Anterior cingulate cortex (tissue), 58 donors: Measurements from ENCODE around the gene FKBP5.
"Not testable (repeated sequence)": the region's sequence is repeated elsewhere in the genome, so short reads cannot be mapped to it uniquely, and the experiment has no call there.

ENCODE experiments used
- DNase-seq, 58 donors: peaks; one replicate each; lab custom pipeline; 2025; lab: John Stamatoyannopoulos, UW

Gene FKBP5

DNA sequence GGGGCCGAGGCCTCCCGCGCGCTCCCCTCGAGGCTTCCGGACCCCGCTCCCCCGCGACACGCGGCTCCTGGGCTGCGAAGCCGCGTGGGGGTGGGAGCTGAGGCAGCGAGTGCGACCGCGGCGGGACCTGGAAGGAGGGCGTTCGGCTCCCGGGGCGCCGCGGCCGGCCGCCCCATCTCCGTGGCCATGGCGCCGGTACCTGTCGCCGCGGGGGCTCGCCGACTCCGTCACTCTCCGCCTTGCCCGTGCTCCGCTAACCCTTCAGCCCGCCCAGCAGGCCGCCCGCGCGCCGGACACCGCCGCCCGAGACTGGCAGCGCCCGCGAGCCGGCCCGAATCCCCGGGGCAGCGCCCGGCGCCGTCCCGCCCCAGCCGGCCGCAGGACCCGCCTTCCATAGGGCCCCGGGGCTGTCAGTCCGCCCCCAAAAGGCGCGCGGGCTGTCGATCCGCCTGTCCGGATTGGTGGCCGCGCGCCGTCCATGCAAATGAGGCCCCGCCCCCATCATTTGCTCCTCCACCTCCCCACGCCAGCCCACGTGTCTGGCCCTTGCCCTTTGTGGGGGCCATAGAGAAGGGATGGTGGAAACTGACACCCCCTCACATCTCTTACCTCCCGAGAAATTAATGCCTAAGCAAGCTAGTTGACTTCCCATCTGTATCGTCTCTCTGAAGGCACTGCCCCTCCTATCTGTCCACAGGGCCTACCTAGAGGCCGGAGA is at the start of gene FKBP5:
FKBP5 (minus strand) TSS at position 311 of the 718 bp plus-strand sequence. CDS start 46,091 bp downstream, outside the sequence.
- peak in 57 of 58 donors; percentile 21 to 95 (median 85) for DNase-seq

DNA sequence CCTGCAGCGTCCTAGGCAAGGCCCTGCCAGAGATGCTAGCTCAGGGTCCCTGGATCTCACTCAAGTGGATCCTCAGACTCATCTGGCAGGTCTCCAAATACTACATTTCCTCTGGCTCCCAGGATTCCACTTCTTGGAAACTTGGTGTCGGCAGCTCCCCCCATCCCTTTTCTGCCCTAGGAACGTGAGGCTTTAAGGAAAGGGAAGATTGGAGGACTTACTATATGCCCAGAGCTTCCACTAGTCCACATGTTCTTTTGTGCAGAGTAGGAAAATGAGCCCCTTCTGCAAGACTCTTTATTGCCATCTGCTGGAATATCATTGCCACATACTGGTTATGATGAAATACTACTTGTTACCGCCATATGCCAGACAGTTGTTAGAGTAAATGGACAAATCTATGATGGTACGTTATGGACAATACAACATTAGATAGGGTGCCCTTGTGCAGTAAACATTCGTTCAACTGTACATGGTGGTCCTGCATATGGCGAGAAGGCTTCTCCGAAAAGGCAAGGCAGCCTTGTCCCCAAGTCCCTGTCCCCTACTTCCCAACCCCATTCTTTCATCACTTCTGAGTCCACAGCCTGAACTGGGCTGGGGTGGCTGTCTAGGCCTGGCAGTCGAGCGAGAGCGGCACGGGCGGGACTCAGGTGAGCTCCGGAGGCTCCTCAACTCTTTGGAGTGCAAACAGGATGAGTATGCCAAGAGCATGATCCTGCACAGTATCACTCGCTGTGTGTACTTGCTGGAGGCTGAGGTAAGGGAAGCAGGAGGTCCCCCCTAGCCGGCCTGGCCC is 48.9 kb upstream of the FKBP5 start:
- DNase-seq = peak in 8 of 58 donors; percentile 7 to 83 (median 12)

DNA sequence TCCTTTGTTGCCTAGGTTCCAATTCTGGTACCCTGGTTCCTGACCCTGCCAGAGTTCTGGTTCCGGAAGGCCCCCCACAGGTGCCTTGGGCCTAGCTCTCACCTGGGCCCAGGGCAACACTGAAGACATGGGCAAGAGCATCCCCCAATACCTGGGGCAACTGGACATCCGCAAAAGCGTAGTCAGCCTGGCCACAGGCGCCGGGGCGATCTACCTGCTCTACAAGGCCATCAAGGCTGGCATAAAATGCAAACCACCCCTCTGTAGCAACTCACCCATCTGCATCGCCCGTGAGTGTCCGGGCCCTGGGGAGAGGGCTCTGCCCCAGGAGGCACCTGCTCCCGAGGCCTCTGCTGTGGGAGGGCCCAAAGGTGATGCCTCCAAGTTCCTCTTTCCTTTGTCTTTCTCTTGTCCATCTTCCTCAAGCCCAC is 48.3 kb upstream of the FKBP5 start, which contains the start of gene ARMC12:
ARMC12 (plus strand) TSS at position 51 of the 431 bp plus-strand sequence; CDS start at position 128, 77 bp downstream.
- DNase-seq = no peak

DNA sequence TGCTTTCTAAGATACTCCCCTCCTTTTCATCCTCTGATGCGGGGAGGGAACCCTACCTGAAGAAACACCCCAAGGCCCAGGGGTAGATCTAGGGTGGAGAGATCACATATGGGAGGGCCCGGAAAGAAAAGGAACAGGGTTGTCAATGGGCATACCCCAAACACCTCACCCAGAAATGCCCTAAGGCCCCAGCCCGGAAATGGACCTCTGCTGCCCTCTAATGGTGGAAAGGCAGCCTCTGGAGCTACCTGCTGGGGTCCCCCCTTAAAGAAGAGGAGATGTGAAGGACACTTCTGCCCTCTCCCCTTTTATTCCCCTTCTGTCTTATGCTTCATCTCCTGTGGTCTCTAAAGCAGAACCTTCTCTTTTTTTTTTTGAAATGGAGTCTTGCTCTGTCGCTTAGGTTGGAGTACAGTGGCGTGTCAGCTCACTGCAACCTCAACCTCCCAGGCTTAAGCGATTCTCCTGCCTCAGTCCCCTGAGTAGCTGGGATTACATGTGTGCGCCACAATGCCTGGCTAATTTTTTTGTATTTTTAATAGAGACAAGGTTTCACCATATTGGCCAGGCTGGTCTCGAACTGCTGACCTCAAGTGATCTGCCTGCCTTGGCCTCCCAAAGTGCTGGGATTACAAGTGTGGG is 47.7 kb upstream of the FKBP5 start:
- DNase-seq = peak in 51 of 58 donors; percentile 15 to 80 (median 50)

DNA sequence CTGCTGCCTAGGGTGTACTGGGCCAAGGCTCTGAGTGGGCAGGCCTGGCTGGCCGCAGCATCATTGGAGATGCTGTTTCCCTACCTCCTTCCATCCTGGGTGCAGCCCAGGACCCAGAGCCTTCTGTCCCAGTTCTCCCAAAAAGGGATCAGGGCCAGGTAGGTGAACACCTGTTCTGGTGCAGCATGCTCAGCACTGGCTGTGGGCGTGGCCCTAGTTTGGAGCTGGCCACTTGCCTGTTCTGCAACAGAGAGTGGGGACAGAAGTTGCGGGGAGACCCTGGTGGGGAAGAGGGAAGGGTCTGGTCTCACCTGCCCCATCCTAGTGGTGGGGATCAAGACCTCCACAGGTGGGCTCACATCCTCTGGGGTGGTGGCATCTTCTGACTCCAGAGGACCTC is 46.7 kb upstream of the FKBP5 start:
- no peak for DNase-seq

DNA sequence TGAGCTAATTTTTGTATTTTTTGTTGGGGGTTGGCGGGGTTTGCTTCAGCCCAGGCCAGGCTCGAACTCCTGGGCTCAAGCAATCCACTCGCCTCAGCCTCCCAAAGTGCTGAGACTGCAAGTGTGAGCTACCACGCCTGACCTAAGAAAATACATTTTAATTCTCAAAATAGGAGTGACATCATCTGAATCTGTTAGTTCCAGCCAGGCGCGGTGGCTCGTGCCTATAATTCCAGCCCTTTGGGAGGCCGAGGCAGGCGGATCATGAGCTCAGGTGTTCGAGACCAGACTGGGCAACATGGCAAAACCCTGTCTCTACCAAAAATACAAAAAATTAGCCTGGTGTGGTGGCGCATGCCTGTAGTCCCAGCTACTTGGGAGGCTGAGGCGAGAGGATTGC is 45.6 kb upstream of the FKBP5 start:
- DNase-seq = not testable (repeated sequence)

DNA sequence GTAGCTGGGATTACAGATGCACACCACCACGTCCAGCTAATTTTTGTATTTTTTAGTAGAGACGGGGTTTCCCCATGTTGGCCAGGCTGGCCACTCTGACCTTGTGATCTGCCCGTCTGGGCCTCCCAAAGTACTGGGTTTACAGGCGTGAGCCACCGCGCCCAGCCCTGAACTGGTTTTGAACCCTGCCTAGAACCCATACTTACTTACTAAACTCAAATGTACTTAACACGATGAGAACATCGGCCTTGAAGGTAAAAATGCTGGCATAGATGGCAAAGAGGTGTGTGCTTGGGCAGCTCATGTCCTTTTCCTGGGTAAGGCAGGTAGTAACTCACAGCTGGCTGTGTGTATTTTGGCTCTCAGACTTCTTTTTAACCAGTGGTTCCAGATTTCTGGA is 44.9 kb upstream of the FKBP5 start:
- DNase-seq = no peak

DNA sequence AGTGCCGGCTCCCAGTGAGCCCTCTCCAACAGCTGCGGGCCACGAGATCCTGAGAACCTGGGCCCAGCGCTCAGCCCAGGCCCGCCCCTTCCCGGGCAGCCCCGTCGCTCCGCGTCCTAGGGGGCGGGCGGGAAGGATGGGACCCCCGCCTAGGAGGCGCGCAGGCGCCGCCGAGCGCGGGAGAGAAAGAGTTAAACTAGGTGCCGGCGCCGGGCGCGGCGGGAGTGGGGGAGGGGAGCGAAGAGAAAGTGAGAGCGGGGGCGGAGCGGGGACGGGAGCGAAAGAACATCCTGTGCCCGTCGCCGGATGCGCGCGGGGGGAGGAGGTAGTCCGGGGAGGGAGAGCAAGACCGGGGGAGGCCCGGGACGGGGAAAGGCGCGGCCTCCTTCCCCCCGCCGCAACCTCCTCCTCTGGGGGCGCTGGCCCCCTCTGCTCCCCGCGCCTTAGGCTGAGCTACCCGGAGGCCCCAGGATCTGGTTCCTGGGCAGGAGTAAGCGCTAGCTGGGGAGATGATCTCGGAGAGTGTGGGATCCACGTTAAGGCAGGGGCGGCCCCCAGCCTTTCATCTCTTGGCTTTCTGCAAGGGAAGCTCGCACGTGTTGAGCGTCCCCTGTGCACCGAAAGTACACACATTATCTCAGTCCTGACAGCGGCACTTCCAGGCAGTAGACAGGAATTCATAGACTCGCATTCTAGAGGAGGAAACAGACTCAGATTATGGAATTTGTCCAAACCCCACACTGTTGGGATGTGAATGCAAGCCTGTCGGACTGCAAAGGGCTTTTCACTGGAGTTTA is 43.2 kb upstream of the FKBP5 start:
- peak in 57 of 58 donors; percentile 46 to 94 (median 83) for DNase-seq

DNA sequence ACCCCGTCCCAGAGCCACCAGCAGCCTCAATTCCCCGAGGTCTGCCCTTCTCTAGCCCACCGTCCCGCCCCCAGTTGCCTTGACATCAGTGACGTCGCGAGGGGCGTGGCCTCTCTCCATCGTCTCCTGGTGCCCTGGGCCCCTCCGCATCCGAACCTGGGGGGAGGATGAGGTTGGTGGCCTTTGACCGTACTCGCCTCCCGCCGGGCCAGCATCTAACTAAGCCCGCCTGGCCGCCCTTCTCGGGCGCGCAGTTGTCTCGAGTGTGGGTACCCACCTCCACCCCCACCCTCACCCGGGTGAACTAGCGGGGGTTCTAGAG is 42.7 kb upstream of the FKBP5 start:
- peak; percentile 46 to 98 (median 88) for DNase-seq

DNA sequence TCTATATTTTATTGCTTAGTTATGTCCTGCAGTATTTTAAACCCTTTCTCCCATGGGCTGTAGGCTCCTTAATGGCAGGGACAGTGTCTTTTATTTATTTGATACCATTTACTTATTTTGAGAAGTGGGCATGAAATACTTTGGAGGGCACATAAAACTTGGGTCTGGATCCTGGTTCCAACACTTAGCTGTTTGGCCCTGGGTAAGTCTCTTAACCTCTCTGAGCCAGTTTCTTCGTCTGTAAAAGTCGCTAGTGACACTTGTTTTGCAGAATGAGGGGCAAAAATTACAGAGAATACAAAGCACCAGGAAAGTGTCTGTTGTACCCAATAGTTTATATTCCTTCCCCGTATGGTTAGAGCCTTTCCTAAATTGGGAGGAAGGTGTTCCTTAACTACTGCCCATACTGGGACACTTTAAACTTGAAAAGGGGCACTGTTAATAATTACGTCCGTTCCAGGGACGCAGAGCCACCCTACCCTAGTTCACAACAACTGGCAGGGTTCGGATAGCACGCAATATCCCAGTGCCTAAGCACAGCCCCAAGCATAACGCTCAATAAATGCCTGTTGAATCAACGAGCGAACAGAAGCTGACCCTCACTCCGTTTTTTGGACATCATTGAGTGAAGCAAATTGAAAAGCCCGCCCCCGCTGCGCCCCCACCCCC is 42.2 kb upstream of the FKBP5 start:
- no peak for DNase-seq

DNA sequence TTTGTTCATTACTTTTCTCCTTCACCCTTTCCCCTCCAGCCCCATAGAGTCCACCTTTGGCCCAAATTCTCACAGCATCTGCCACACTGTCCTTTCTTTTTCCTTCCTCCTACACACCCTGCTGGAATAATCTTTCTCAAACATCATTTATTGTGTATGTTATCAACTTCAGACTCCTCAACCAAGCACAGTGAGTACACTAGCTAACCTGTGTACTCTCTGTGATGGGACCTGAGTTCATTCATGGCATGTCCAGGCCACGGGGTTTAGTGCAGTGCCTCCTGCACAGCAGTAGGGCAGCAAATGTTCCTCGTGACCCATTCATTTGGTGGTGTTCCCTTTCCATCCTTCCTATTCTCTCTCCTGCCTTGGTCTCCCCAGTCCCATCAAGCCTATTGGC is 41.0 kb upstream of the FKBP5 start:
- peak in 1 of 58 donors; percentile 25 for DNase-seq

DNA sequence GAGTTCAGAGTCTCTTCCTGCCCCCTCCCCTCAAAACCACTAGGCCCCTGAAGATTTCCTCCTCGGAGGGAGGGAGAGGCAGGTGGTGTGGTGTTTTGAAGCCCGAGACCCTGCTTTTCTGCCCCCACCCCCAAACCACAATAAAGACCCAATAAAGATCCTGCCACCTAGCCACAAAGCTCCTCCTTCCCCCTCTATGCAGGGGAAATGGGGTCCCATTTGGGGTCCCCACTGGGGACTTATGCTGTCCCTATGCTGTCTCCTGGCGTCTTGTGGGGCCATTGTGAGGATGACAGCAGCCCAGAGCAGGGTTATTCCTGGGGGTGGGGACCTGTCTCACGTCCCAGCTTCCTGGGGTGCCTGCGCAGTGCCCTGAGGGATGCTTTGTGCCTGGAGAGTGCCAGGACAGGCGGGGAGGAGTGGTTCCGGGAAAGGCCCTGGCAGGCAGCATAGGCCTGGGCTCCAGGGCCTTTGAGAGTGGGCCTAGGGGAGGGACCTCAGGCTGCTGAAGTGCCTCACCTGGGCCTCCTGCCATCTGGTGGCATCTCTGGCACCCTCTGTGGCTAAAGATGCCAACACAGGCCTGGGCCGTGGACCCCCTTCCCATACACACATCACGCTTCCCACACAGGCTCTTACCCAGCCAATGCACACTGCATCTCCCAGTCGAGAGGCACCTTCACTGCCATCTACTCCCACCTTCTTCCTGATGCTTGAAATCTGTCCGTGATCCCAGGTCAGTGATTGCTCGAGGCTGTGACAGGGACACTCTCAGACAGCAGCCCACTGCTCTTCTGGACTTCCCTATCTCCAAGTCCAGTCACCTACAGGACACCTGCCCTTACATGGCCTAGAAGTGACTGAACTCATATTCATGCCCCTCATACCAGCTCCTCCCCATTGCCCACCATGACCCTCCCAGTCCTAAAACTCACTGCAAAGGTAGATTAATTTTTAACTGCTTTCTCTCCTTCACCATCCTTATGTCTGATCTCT is 40.3 kb upstream of the FKBP5 start:
- peak in 28 of 58 donors; percentile 7 to 60 (median 31) for DNase-seq

DNA sequence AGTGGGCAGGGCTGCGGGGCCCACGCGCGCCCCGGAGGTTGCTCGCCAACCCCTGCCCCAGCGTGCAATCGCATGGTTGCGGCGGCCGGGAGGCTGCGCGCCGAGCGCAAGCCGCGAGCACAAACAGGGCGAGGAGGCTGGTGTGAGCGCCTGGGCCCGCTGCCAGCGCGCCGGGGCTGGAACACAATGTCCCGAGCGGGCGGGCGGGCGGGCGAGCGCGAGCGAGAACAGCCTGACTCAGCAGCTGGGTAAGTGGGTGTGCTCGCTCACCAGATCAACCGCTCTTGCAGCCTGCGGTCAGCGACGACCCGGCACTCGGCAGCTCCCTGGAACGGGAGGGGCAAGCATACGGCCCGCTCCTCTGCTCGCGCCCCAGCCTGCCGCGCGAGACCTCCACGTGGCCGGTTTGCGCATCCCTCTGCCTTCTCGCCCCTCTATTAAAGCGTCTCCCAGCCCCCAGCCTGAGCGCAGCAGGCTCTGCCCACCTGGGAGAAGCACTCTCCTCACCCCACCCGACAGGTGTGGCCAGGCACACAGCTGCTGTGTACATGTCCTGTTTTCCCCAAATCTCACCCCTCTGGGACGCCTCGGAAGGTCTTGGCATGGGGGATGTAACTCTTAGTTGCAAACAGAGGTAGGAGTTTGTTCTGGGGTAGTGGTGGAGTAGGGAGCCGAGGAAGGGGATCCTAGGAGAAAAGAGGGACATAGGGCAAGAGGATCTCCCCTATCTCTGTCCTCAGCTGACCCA is 39.4 kb upstream of the FKBP5 start:
- DNase-seq = peak; percentile 54 to 96 (median 90)

DNA sequence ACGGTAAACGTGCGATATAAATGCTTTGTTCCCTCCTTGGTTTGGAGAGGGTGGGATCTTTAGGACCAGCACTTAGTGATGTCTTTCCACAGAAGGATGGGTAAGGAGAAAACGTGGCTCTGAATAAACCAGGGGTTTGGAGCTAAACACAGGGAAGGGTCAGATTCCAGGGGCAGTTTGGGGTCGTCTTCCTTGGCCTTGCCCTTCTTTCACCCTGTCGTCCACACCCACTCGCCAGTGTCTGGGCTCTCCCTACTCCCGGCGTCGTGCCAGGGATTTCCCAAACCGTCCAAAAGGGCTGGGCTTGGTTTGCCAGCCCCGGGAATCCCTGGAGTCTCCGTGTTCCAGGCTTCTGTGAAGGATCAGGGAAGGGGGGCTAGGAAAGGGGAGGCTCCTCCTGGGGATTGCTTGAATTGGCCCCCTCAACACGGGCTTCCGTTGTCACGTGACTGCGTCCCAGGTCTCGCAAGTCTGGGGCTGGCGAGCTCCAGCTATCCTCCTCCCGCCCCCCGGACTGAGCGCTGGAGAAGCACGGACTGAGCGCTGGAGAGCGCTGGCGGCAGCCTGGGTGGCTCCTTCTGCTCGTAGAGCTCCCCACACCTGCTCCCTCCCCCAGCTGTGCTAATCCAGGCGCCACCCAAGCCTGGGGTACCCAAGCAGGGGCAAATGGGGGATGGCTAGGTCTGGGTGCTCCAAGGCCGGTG is 38.7 kb upstream of the FKBP5 start:
- peak in 52 of 58 donors; percentile 30 to 96 (median 82) for DNase-seq

DNA sequence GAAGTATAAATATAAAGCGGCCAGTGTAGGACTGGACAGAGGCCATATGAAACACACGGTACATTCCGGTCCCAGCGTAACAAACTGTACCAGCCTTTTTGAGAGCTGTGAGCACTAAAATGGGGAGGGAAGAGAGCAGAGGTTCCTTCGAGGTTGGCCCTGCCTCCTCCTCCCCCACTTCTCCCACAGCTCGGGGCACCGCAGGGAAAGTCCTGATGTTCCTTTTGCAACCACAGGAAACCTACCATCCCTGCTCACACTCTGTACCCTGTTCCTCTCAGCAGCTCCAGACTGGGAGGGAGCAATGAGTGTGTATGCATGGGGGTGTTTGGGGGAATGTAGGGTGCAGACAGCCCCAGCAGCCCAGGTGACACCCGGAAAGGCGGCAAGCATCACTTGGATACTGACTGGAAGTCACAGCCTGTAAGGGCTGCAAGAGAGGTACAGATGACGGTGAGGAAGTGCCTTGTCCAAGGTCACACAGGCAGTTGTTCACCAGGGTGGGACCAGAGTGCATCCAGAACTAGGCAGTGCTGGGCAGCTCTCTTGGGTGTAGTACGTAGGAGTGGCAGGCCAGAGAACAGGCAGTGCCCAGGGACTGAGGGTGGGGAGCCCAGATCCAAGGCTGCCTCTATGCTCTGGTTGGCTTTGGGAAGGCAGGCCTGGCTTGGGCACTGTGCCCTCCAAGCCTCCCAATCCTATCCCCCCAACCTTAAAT is 37.2 kb upstream of the FKBP5 start:
- DNase-seq = peak in 29 of 58 donors; percentile 17 to 74 (median 47)

DNA sequence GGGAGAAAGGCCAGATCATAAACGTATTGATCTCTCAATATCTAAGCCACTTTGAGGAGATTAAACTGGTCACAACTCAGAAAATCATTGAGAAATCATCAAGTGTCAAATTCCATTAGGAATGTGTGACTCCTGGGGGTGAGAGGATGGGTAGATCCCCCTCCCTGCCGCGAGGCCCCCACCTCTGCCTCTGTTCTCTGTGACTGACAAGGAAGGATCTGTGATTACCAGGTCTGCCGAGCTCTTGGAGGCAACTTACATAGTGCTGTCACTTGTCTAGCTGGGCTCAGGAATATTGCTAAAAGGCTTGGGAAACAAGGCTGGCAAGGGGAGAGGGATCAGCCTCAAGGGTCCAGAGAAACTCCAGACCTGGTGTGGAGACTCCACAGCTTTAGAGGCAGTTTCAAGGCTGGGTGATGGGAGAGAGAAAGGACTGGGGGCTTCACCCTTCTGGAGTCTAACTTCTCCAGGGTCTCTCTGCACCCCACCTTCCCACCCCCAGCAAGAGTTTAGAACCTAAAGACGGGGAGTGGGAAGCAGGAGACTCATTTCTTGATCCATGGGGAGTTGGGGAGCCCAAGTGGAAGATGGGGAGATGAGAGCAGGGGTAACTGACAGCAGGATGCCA is 36.5 kb upstream of the FKBP5 start:
- no peak for DNase-seq
